ENCODE measurements around the gene FANCG. TPM values are rescaled to one million over a fixed set of nuclear protein-coding genes. Genes with fewer than 3 reads are reported as not detected.
A peak's percentile ranks its signal among the peaks of the same experiment; 100 is the strongest.

Gene FANCG
- total RNA-seq, 2 donors from 2014 or later, result 2.2 to 19.1 TPM

DNA sequence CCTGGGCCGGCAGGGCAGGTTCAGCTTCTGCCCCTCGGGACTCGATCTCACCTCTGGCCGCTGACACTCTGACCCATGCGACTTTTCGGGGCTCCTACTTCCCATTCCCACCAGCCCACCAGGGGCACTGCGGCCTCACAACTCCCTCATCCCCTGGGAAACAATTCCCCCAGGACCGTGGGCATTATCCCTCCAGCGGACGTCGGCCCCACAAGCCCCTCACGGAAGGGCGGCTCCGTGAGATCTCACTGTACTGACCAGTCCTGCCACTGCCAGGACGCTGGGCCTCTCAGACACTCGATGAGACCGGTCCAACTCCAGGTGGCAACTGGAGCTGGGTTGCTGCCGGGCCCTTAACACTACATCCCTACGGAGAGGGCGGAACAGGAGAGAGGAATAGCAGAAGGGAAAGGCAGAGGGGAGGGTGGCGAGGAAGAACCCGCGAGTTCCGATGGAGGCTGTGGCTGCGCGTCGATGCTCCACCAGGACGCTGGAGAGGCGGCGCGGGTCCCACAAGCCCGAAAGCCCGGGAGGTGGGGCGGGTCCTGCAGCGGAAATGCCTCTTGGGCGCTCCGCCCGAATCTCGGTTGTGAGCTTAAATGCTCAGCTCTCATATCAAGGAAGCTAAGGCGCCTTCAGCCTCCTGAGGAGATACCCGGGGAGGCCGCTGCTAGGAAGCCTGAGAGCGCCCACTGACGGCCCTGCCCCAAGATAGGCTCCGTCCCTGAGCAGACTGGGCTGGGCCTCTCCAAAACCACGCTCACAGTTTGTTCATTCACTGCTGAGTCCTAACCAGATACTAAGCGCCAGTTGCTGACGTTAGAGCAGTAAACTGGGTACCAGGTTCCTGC lies 43.7 kb downstream of the FANCG start:
- TF ChIP-seq, protein P1, sequence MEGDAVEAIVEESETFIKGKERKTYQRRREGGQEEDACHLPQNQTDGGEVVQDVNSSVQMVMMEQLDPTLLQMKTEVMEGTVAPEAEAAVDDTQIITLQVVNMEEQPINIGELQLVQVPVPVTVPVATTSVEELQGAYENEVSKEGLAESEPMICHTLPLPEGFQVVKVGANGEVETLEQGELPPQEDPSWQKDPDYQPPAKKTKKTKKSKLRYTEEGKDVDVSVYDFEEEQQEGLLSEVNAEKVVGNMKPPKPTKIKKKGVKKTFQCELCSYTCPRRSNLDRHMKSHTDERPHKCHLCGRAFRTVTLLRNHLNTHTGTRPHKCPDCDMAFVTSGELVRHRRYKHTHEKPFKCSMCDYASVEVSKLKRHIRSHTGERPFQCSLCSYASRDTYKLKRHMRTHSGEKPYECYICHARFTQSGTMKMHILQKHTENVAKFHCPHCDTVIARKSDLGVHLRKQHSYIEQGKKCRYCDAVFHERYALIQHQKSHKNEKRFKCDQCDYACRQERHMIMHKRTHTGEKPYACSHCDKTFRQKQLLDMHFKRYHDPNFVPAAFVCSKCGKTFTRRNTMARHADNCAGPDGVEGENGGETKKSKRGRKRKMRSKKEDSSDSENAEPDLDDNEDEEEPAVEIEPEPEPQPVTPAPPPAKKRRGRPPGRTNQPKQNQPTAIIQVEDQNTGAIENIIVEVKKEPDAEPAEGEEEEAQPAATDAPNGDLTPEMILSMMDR (IDR thresholded peaks at IDR 0.05), result no peak
- Histone ChIP-seq H3K27me3 (replicated peaks; ENCODE audit: insufficient read depth) (no peaks in the 10 kb centered on the region), H3K4me1 (ENCODE audit: control insufficient read depth in 1 of 2, low read depth in 2 of 2) (no peaks in the 10 kb centered on the region), H3K36me3 (no peaks in the 10 kb centered on the region), H3K4me3 (peak overlapping the region; percentile 66), H3K27ac (peak overlapping the region; percentile 20 to 65), H3K9me3 (no peaks in the 10 kb centered on the region)
- no peak for ATAC-seq (ENCODE audit: insufficient number of reproducible peaks, low FRiP score, low read depth)
- no peak for DNase-seq (ENCODE audit: low spot score)

DNA sequence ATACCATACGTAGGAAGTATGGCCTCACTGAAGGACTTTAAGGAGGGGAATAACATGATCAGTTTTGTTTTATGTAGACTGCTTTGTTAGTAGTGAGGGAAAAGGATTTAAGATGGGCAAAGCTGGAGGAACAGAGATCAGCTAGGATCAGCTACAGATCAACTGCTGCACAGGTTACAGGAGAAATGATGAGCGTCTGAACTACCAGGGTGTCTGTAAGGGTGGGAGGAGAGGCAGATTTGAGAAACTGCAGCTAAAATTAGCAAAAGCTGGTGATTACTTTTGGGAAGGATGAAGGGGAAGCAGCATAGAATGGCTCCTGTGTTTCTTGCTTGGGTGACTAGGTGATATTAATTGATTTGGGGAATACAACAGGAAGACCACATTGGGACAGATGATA lies 46.6 kb downstream of the FANCG start:
- no peak overlapping the region for H3K27ac ChIP-seq
- no peaks in the 10 kb centered on the region for H3K9me3 ChIP-seq
- no peaks in the 10 kb centered on the region for H3K4me1 ChIP-seq (ENCODE audit: control insufficient read depth in 1 of 2, low read depth in 2 of 2)
- TF ChIP-seq, protein P1 (IDR thresholded peaks at IDR 0.05), result no peak
- no peaks in the 10 kb centered on the region for H3K27me3 ChIP-seq (replicated peaks; ENCODE audit: insufficient read depth)
- H3K36me3 ChIP-seq, result peaks cover 5% of the 10 kb centered on the region
- H3K4me3 ChIP-seq, result no peak overlapping the region
- ATAC-seq (ENCODE audit: insufficient number of reproducible peaks, low FRiP score, low read depth) (no peak), DNase-seq (ENCODE audit: low spot score) (no peak)

DNA sequence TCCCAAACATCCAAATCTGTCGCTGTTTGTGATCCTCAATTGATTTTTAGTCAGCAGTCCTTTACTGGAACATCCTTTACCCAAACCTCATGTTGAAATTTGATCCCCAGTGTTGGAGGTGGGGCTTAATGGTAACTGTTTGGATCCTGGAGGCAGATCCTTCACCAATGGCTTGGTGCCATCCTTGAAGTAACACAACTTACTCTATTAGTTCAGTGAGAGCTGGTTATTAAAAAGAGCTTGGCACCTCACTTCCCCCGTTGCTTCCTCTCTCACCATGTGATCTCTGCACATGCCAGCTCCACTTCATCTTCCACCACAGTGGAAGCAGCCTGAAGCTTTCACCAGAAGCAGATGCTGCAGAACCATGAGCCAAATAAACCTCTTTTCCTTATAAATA lies 49.9 kb downstream of the FANCG start:
- Histone ChIP-seq H3K27ac (no peak overlapping the region), H3K4me1 (ENCODE audit: control insufficient read depth in 1 of 2, low read depth in 2 of 2) (no peaks in the 10 kb centered on the region), H3K27me3 (replicated peaks; ENCODE audit: insufficient read depth) (no peaks in the 10 kb centered on the region), H3K4me3 (no peak overlapping the region), H3K9me3 (no peaks in the 10 kb centered on the region), H3K36me3 (peaks cover 5% of the 10 kb centered on the region)
- TF ChIP-seq, protein P1 (IDR thresholded peaks at IDR 0.05), result no peak
- no peak for DNase-seq (ENCODE audit: low spot score)
- no peak for ATAC-seq (ENCODE audit: insufficient number of reproducible peaks, low FRiP score, low read depth)

DNA sequence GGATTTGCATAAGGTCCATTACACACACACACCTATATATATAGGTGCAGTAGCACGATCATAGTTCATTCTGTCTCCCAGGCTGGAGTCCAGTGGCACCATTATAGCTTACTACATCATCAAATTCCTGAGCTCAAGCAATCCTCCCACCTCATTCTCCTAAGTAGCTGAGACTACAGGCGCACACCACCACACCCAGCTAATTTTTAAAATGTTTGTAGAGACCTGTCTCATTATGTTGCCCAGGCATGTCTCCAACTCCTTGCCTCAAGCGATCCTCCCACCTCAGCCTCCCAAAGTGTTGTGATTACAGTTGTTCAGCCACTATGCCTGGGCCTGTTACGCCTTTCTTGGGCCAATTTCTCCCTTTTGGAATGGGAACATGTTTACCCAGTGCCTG lies 50.5 kb downstream of the FANCG start:
- H3K27ac ChIP-seq, result no peak overlapping the region
- H3K9me3 ChIP-seq, result no peaks in the 10 kb centered on the region
- TF ChIP-seq, protein P1 (IDR thresholded peaks at IDR 0.05), result no peak
- DNase-seq (ENCODE audit: low spot score) (no peak), ATAC-seq (ENCODE audit: insufficient number of reproducible peaks, low FRiP score, low read depth) (no peak)
- H3K4me1 ChIP-seq (ENCODE audit: control insufficient read depth in 1 of 2, low read depth in 2 of 2), result no peaks in the 10 kb centered on the region
- H3K36me3 ChIP-seq, result peaks cover 5% of the 10 kb centered on the region
- no peaks in the 10 kb centered on the region for H3K27me3 ChIP-seq (replicated peaks; ENCODE audit: insufficient read depth)
- no peak overlapping the region for H3K4me3 ChIP-seq

DNA sequence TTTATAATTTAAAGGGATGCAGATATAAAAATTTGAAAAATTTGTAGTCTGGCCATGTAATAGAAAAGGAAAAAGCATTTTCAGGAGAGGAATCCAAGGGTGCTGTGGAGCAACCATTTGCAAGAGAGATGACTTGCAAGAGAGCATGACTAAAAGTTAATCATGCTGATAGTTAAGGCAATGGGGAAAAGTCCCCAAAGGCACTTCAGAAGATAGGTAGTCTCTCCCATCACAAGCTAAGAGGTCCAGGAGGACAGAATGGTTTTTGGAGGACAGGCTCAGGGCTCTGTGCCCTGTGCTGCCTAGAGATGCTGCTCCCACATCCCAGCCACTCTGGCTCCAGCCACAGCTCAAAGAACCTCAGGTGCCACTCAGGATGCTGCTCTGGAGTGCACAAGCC lies 51.4 kb downstream of the FANCG start:
- Histone ChIP-seq H3K4me1 (ENCODE audit: control insufficient read depth in 1 of 2, low read depth in 2 of 2) (no peaks in the 10 kb centered on the region), H3K9me3 (no peaks in the 10 kb centered on the region), H3K27me3 (replicated peaks; ENCODE audit: insufficient read depth) (no peaks in the 10 kb centered on the region), H3K27ac (no peak overlapping the region), H3K36me3 (peaks cover 5% of the 10 kb centered on the region), H3K4me3 (no peak overlapping the region)
- TF ChIP-seq, protein P1 (IDR thresholded peaks at IDR 0.05), result no peak
- DNase-seq (ENCODE audit: low spot score), result no peak
- no peak for ATAC-seq (ENCODE audit: insufficient number of reproducible peaks, low FRiP score, low read depth)
